Panc1 (cell line): ENCODE results near the gene RMND1. TPM values are rescaled to one million over a fixed set of nuclear protein-coding genes. Genes with fewer than 3 reads are reported as not detected.

Experiments used
- ATAC-seq: fragments of 200-7000 bp; cut with Tn5 transposase; 2 replicates; pipeline ENCODE4 v1.9.1; 2020; ENCODE audit warnings: mild to moderate bottlenecking, moderate library complexity
- BruUV-seq: library from RNA; stranded (reverse); fragments of 400-500 nt; replicated peaks from 2 replicates; lab custom pipeline; 2021; lab: Mats Ljungman, UMichigan
- CTCF ChIA-PET: fragments of 300-600 bp; sonication (Branson Sonifier 250); formaldehyde crosslinking; loops from one replicate; lab custom pipeline; 2022; ENCODE audit warnings: antibody characterized with exemption; lab: Charles Lee
- POLR2A ChIA-PET: fragments of 300-600 bp; sonication (Branson Sonifier 250); formaldehyde crosslinking; loops from one replicate; lab custom pipeline; 2022; ENCODE audit warnings: antibody characterized with exemption; lab: Charles Lee
- DNase-seq: peaks from one replicate; pipeline ENCODE4 v3.0.0-alpha.2; 2010; ENCODE audit warnings: low read depth, low spot score
- H3K27ac ChIP-seq: 2 replicates; pipeline ENCODE4 v1.5.1; 2011; ENCODE audit warnings: mild to moderate bottlenecking, low read length, inconsistent platforms
- H3K27me3 ChIP-seq: fragments of 200-500 bp; sonication (Bioruptor generic); 2 replicates; pipeline ENCODE4 v1.6.0; 2014; ENCODE audit warnings: low read length, inconsistent platforms; ENCODE audit not compliant: control insufficient read depth, insufficient read depth
- H3K36me3 ChIP-seq: fragments of 200-500 bp; sonication (Bioruptor generic); 2 replicates; pipeline ENCODE4 v1.5.1; 2014; ENCODE audit warnings: inconsistent platforms, mild to moderate bottlenecking, low read length, moderate library complexity; ENCODE audit not compliant: control insufficient read depth, insufficient read depth
- H3K4me1 ChIP-seq: 2 replicates; pipeline ENCODE4 v1.5.1; 2011; ENCODE audit warnings: inconsistent platforms, mild to moderate bottlenecking, low read length, moderate library complexity; ENCODE audit not compliant: control insufficient read depth, insufficient read depth
- H3K4me3 ChIP-seq, 2 experiments: 2 replicates each; pipeline ENCODE4 v1.5.1; 2011 to 2012; ENCODE audit warnings: low read depth in 2 of 2, low read length in 2 of 2, mild to moderate bottlenecking in 2 of 2, inconsistent platforms in 1 of 2, moderate library complexity in 1 of 2
- H3K9me3 ChIP-seq: fragments of 200-500 bp; sonication (Bioruptor generic); 2 replicates; pipeline ENCODE4 v1.5.1; 2014; ENCODE audit warnings: low read depth, mild to moderate bottlenecking, inconsistent platforms, low read length, moderate library complexity; ENCODE audit not compliant: control insufficient read depth, insufficient read depth
- POLR2AphosphoS5 ChIP-seq: IDR thresholded peaks from 2 replicates; pipeline ENCODE4 v1.6.1; 2012; ENCODE audit warnings: mild to moderate bottlenecking, low read depth, low read length, moderate library complexity
- SIN3A ChIP-seq: IDR thresholded peaks from 2 replicates; pipeline ENCODE4 v1.6.1; 2012; ENCODE audit warnings: low read depth, mild to moderate bottlenecking, low read length, moderate library complexity, borderline replicate concordance; ENCODE audit not compliant: insufficient read depth
- TCF7L2 ChIP-seq: IDR thresholded peaks from 2 replicates; pipeline ENCODE4 v1.6.1; 2011; ENCODE audit warnings: mild to moderate bottlenecking, low read depth, low read length, inconsistent platforms
- in situ Hi-C: cut with HindIII; loops from 2 replicates; pipeline ENCODE4 v1.10.0; 2016; ENCODE audit warnings: low sequenced_read_pairs, low pct_unique_long_range_greater_than_20kb
- intact Hi-C: fragments of 100-400 bp; cut with micrococcal nuclease; formaldehyde crosslinking; loops from one replicate; pipeline ENCODE4 v1.10.0; 2022; ENCODE audit not compliant: unreplicated experiment
- total RNA-seq: library from RNA; stranded (reverse); gene quantifications from one replicate; pipeline ENCODE4 v1.2.1, GENCODE V29; 2021; ENCODE audit not compliant: unreplicated experiment
- TF ChIP-seq, protein P1 (sequence below): fragments of 450-650 bp; IDR thresholded peaks from 2 replicates; pipeline ENCODE4 v1.5.1; 2017; ENCODE audit warnings: mild to moderate bottlenecking
- TF ChIP-seq, protein P2 (sequence below), 2 experiments: IDR thresholded peaks; 2 replicates each; pipeline ENCODE4 v1.6.1; 2011 to 2012; ENCODE audit warnings: low read depth in 2 of 2, control low read depth in 1 of 2, low read length in 1 of 2, mild to moderate bottlenecking in 1 of 2, moderate library complexity in 1 of 2; ENCODE audit not compliant: insufficient read depth in 1 of 2

The RMND1 gene
- total RNA-seq, 1 experiment from 2014 or later, result 16.1 TPM

GRCh38 chr6:151434369-151434768 is 17.6 kb downstream of the RMND1 start:
- ATAC-seq, result no peak
- ChIA-PET POLR2A (interaction anchor here (0.6 to 0.7 kb wide), 3 partner anchors 457 to 746 kb away, joined by 3 to 8 read pairs (median 3); no protein-coding TSS in a partner anchor), CTCF (no interaction called here)
- DNase-seq, result no peak
- peaks cover 15% of the 10 kb centered on the region for H3K36me3 ChIP-seq
- H3K4me1 ChIP-seq, result peaks cover 5% of the 10 kb centered on the region
- H3K9me3 ChIP-seq, result no peaks in the 10 kb centered on the region
- no peak overlapping the region for H3K27ac ChIP-seq
- intact Hi-C loops (no loop called here), in situ Hi-C loops (no loop called here)
- no TSS peak for BruUV-seq
- no peaks in the 10 kb centered on the region for H3K27me3 ChIP-seq
- H3K4me3 ChIP-seq, result no peak overlapping the region
- TF ChIP-seq POLR2AphosphoS5, result no peak
- TF ChIP-seq TCF7L2, result no peak
- TF ChIP-seq, protein P1, sequence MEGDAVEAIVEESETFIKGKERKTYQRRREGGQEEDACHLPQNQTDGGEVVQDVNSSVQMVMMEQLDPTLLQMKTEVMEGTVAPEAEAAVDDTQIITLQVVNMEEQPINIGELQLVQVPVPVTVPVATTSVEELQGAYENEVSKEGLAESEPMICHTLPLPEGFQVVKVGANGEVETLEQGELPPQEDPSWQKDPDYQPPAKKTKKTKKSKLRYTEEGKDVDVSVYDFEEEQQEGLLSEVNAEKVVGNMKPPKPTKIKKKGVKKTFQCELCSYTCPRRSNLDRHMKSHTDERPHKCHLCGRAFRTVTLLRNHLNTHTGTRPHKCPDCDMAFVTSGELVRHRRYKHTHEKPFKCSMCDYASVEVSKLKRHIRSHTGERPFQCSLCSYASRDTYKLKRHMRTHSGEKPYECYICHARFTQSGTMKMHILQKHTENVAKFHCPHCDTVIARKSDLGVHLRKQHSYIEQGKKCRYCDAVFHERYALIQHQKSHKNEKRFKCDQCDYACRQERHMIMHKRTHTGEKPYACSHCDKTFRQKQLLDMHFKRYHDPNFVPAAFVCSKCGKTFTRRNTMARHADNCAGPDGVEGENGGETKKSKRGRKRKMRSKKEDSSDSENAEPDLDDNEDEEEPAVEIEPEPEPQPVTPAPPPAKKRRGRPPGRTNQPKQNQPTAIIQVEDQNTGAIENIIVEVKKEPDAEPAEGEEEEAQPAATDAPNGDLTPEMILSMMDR, result no peak
- TF ChIP-seq, protein P2, sequence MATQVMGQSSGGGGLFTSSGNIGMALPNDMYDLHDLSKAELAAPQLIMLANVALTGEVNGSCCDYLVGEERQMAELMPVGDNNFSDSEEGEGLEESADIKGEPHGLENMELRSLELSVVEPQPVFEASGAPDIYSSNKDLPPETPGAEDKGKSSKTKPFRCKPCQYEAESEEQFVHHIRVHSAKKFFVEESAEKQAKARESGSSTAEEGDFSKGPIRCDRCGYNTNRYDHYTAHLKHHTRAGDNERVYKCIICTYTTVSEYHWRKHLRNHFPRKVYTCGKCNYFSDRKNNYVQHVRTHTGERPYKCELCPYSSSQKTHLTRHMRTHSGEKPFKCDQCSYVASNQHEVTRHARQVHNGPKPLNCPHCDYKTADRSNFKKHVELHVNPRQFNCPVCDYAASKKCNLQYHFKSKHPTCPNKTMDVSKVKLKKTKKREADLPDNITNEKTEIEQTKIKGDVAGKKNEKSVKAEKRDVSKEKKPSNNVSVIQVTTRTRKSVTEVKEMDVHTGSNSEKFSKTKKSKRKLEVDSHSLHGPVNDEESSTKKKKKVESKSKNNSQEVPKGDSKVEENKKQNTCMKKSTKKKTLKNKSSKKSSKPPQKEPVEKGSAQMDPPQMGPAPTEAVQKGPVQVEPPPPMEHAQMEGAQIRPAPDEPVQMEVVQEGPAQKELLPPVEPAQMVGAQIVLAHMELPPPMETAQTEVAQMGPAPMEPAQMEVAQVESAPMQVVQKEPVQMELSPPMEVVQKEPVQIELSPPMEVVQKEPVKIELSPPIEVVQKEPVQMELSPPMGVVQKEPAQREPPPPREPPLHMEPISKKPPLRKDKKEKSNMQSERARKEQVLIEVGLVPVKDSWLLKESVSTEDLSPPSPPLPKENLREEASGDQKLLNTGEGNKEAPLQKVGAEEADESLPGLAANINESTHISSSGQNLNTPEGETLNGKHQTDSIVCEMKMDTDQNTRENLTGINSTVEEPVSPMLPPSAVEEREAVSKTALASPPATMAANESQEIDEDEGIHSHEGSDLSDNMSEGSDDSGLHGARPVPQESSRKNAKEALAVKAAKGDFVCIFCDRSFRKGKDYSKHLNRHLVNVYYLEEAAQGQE (IDR thresholded peaks at IDR 0.05; ENCODE audit: insufficient read depth in 1 of 2, low read depth in 2 of 2, low read length in 1 of 2), result no peak
- no peak for TF ChIP-seq SIN3A

DNA sequence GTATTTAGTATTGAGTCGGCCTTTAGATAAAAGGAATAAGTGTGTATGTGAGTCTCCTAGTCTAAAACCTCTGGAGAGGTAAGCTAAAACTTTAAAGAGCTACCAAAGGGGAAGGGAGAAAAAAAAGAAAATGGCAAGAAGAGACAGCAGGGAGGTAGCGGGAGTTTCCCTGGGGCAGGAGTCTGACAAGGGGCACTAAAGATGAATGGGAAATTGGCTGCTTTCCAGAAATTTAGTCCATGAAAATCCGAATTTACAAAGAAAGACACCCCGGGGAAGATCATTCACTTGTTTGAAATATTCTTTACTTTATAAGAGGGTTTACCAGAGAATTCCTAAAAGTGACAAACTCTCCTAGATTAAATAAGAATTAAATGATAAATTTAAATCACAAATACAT is 19.3 kb downstream of the RMND1 start:
- in situ Hi-C loops, result no loop called here
- ChIA-PET POLR2A (no interaction called here), CTCF (interaction anchor here (0.6 kb wide), 1 partner anchor 26 kb away, joined by 5 read pairs; no protein-coding TSS in a partner anchor)
- no TSS peak for BruUV-seq
- peaks cover 3% of the 10 kb centered on the region for H3K4me1 ChIP-seq
- H3K4me3 ChIP-seq, result no peak overlapping the region
- H3K27me3 ChIP-seq, result no peaks in the 10 kb centered on the region
- peaks cover 16% of the 10 kb centered on the region for H3K36me3 ChIP-seq
- no peak overlapping the region for H3K27ac ChIP-seq
- H3K9me3 ChIP-seq, result no peaks in the 10 kb centered on the region
- DNase-seq, result no peak
- intact Hi-C loops, result no loop called here
- no peak for ATAC-seq
- no peak for TF ChIP-seq SIN3A
- no peak for TF ChIP-seq TCF7L2
- TF ChIP-seq, protein P1, result no peak
- TF ChIP-seq POLR2AphosphoS5, result no peak
- TF ChIP-seq, protein P2 (IDR thresholded peaks at IDR 0.05; ENCODE audit: insufficient read depth in 1 of 2, low read depth in 2 of 2, low read length in 1 of 2), result no peak
